HepG2 (cell line): Measurements from ENCODE around the gene TMCC2. TPM values are rescaled to one million over a fixed set of nuclear protein-coding genes. Genes with fewer than 3 reads are reported as not detected.

ENCODE experiments used
- ARID4A ChIP-seq: sonication (generic); formaldehyde crosslinking; IDR thresholded peaks from 2 replicates; pipeline ENCODE4 v1.5.0; 2020; ENCODE audit warnings: mild to moderate bottlenecking, missing genetic modification reagents, borderline replicate concordance
- MXD3 ChIP-seq: IDR thresholded peaks from 2 replicates; pipeline ENCODE4 v1.6.1; 2016; ENCODE audit warnings: mild to moderate bottlenecking, missing biosample characterization, missing genetic modification reagents
- MYPOP ChIP-seq: sonication (generic); formaldehyde crosslinking; IDR thresholded peaks from 2 replicates; pipeline ENCODE4 v1.8.1; 2023; ENCODE audit warnings: mild to moderate bottlenecking, moderate library complexity, missing genetic modification reagents
- NR0B2 ChIP-seq: sonication (generic); formaldehyde crosslinking; IDR thresholded peaks from 2 replicates; pipeline ENCODE4 v1.4.0; 2020; ENCODE audit warnings: mild to moderate bottlenecking, missing genetic modification reagents
- REST ChIP-seq, 2 experiments: IDR thresholded peaks; 2 replicates each; pipeline ENCODE4 v1.6.1; 2011 to 2012; ENCODE audit warnings: low read length in 2 of 2, borderline replicate concordance in 1 of 2, low read depth in 1 of 2, mild to moderate bottlenecking in 1 of 2, moderate library complexity in 1 of 2
- ZNF318 ChIP-seq: sonication (generic); formaldehyde crosslinking; IDR thresholded peaks from 2 replicates; pipeline ENCODE4 v1.4.0; 2020; ENCODE audit warnings: mild to moderate bottlenecking, missing genetic modification reagents
- ZNF780A ChIP-seq: sonication (generic); formaldehyde crosslinking; IDR thresholded peaks from 2 replicates; pipeline ENCODE4 v1.8.0; 2022; ENCODE audit warnings: mild to moderate bottlenecking, missing genetic modification reagents, moderate library complexity
- ZSCAN21 ChIP-seq: sonication (generic); formaldehyde crosslinking; IDR thresholded peaks from 2 replicates; pipeline ENCODE4 v1.8.0; 2022; ENCODE audit warnings: mild to moderate bottlenecking, missing genetic modification reagents, moderate library complexity, borderline replicate concordance
- polyA plus RNA-seq, 8 experiments: library from polyadenylated mRNA; depleted of rRNA in 3 of 8; stranded (reverse) in 7 of 8; unstranded in 1 of 8; fragments of >200 nt; fragmentation: Illumina TruSeq in 4 of 8; extraction: Trizol in 4 of 8; gene quantifications; 2 replicates each; pipeline versions ENCODE4 v1.2.1 to v1.2.3, GENCODE V29; 2011 to 2016; ENCODE audit warnings: low read depth in 4 of 8, missing spikeins in 1 of 8, mixed read lengths in 1 of 8; ENCODE audit not compliant: insufficient read depth in 1 of 8
- total RNA-seq, 5 experiments: library from RNA; depleted of rRNA; stranded (reverse); fragments of >200 nt; fragmentation: Illumina TruSeq; extraction: Trizol; gene quantifications; 2 replicates each; pipeline ENCODE4 v1.2.3, GENCODE V29; 2016; ENCODE audit warnings: low read depth in 1 of 5

The TMCC2 gene
- total and polyA plus RNA-seq, 2 of the 13 experiments (the other 11 are each of a cell fraction or from before 2014, with no cell fraction given): 0.12 to 0.24 TPM

- TF ChIP-seq NR0B2 (CRISPR knock-in tag) (no peak), ZNF780A (no peak), MYPOP (CRISPR knock-in tag) (no peak), ZNF318 (CRISPR knock-in tag) (0 out of 2 replicates have a peak, but pooled peaks have one; percentile 67), ARID4A (CRISPR knock-in tag) (peak; percentile 40; the same call in 1 of the 2 replicates), ZSCAN21 (CRISPR knock-in tag) (no peak; the same call in 1 of the 2 replicates), REST (IDR thresholded peaks at IDR 0.05; ENCODE audit: borderline replicate concordance in 1 of 2, low read depth in 1 of 2, low read length in 2 of 2) (no peak), MXD3 (CRISPR knock-in tag) (no peak)
Observed at GRCh38 chr1:205284420-205285144, 56.8 kb downstream of the TMCC2 start (continued).
